Measurements from ENCODE around the gene TIAM1.

The TIAM1 gene

DNA sequence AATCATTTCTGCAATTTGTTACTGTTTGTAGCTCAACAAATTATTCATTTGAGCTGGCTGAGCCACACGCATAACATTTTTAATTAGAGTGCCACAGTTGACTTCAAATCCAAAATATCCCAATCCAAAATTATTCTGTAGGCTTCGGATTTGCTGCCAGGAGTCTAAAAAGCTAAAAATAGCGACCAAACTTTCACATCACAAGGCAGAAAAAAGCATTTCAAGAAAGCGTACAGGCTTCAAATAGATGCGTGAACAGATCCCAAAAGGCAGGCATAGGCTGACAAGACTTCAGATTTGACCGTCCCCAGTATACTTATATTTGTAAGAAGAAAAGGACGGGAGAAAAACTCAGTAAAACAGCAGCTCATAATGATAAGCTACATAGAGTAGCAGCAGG lies 24.3 kb upstream of the TIAM1 start:
- H3K27ac ChIP-seq (ENCODE audit: low read length) = no peak overlapping the region
- no peaks in the 10 kb centered on the region for H3K9me3 ChIP-seq (ENCODE audit: insufficient read depth, low read length)
- TF ChIP-seq, protein P1, sequence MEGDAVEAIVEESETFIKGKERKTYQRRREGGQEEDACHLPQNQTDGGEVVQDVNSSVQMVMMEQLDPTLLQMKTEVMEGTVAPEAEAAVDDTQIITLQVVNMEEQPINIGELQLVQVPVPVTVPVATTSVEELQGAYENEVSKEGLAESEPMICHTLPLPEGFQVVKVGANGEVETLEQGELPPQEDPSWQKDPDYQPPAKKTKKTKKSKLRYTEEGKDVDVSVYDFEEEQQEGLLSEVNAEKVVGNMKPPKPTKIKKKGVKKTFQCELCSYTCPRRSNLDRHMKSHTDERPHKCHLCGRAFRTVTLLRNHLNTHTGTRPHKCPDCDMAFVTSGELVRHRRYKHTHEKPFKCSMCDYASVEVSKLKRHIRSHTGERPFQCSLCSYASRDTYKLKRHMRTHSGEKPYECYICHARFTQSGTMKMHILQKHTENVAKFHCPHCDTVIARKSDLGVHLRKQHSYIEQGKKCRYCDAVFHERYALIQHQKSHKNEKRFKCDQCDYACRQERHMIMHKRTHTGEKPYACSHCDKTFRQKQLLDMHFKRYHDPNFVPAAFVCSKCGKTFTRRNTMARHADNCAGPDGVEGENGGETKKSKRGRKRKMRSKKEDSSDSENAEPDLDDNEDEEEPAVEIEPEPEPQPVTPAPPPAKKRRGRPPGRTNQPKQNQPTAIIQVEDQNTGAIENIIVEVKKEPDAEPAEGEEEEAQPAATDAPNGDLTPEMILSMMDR (IDR thresholded peaks at IDR 0.05; ENCODE audit: low read depth, low read length) = no peak
- TF ChIP-seq EZH2phosphoT487 (IDR thresholded peaks at IDR 0.05; ENCODE audit: low read depth) = no peak
- no peaks in the 10 kb centered on the region for H4K20me1 ChIP-seq (ENCODE audit: insufficient read depth, low read length)
- no peak overlapping the region for H3K4me2 ChIP-seq (ENCODE audit: low read length)
- H3K36me3 ChIP-seq (replicated peaks; ENCODE audit: low read depth, low read length) = no peaks in the 10 kb centered on the region
- no peaks in the 10 kb centered on the region for H3K27me3 ChIP-seq (ENCODE audit: low read depth, low read length)
- no peak overlapping the region for H2AFZ ChIP-seq (ENCODE audit: low read depth, low read length)
- H3K9ac ChIP-seq (ENCODE audit: low read length) = no peak overlapping the region
- no peaks in the 10 kb centered on the region for H3K79me2 ChIP-seq (ENCODE audit: low read length)
- peaks cover 15% of the 10 kb centered on the region; the same call in 1 of the 2 replicates for H3K4me1 ChIP-seq (ENCODE audit: low read length)
- H3K4me3 ChIP-seq (ENCODE audit: low read length) = no peak overlapping the region

DNA sequence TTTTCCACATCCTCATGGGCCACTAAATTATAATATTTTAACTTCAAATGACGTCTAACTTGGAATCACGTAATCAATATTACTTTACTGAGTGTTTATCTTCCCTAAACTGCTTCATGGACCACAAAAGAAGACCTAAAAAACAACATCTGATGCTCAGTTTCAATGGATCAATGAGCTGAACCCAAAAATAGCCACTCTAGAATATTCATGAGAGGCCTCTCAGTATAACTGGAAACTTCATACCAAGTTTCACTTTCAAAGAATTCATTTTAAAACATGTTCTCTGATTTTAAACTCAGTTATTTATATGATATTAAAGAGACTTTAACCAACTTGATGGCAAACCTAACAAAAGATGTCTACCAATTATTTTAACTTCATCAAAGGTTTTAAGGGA lies 23.7 kb upstream of the TIAM1 start:
- no peak overlapping the region for H3K4me2 ChIP-seq (ENCODE audit: low read length)
- no peak overlapping the region for H2AFZ ChIP-seq (ENCODE audit: low read depth, low read length)
- H3K79me2 ChIP-seq (ENCODE audit: low read length) = no peaks in the 10 kb centered on the region
- H3K4me1 ChIP-seq (ENCODE audit: low read length) = peaks cover 15% of the 10 kb centered on the region; the same call in 1 of the 2 replicates
- H3K27me3 ChIP-seq (ENCODE audit: low read depth, low read length) = no peaks in the 10 kb centered on the region
- no peaks in the 10 kb centered on the region for H3K36me3 ChIP-seq (replicated peaks; ENCODE audit: low read depth, low read length)
- no peaks in the 10 kb centered on the region for H4K20me1 ChIP-seq (ENCODE audit: insufficient read depth, low read length)
- no peak overlapping the region for H3K9ac ChIP-seq (ENCODE audit: low read length)
- no peak overlapping the region for H3K4me3 ChIP-seq (ENCODE audit: low read length)
- no peaks in the 10 kb centered on the region for H3K9me3 ChIP-seq (ENCODE audit: insufficient read depth, low read length)
- TF ChIP-seq, protein P1 (IDR thresholded peaks at IDR 0.05; ENCODE audit: low read depth, low read length) = no peak
- no peak for TF ChIP-seq EZH2phosphoT487 (IDR thresholded peaks at IDR 0.05; ENCODE audit: low read depth)
- H3K27ac ChIP-seq (ENCODE audit: low read length) = no peak overlapping the region

DNA sequence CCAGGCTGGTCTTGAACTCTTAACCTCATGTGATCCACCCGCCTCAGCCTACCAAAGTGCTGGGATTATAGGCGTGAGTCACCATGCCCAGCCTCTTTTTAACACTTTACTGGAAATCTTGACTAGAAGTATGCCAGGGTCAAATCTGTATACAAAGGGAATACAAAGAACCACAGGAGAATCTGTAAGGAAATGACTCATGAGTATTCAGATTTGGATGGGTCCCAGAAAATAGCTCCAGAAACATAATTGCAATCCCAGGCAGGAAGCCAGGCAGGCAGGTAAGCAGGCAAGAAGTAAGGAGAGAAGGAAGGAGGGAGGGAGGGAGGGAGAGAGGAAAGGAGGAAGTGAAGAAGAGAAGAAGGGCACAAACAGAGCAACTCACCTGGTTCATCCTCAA lies 22.8 kb upstream of the TIAM1 start:
- Histone ChIP-seq H3K9me3 (ENCODE audit: insufficient read depth, low read length) (no peaks in the 10 kb centered on the region), H4K20me1 (ENCODE audit: insufficient read depth, low read length) (no peaks in the 10 kb centered on the region), H3K9ac (ENCODE audit: low read length) (no peak overlapping the region), H2AFZ (ENCODE audit: low read depth, low read length) (no peak overlapping the region), H3K4me3 (ENCODE audit: low read length) (no peak overlapping the region), H3K4me2 (ENCODE audit: low read length) (no peak overlapping the region), H3K27ac (ENCODE audit: low read length) (no peak overlapping the region), H3K36me3 (replicated peaks; ENCODE audit: low read depth, low read length) (no peaks in the 10 kb centered on the region), H3K4me1 (ENCODE audit: low read length) (peaks cover 15% of the 10 kb centered on the region; the same call in 1 of the 2 replicates), H3K27me3 (ENCODE audit: low read depth, low read length) (no peaks in the 10 kb centered on the region), H3K79me2 (ENCODE audit: low read length) (no peaks in the 10 kb centered on the region)
- no peak for TF ChIP-seq EZH2phosphoT487 (IDR thresholded peaks at IDR 0.05; ENCODE audit: low read depth)
- TF ChIP-seq, protein P1 (IDR thresholded peaks at IDR 0.05; ENCODE audit: low read depth, low read length) = no peak

DNA sequence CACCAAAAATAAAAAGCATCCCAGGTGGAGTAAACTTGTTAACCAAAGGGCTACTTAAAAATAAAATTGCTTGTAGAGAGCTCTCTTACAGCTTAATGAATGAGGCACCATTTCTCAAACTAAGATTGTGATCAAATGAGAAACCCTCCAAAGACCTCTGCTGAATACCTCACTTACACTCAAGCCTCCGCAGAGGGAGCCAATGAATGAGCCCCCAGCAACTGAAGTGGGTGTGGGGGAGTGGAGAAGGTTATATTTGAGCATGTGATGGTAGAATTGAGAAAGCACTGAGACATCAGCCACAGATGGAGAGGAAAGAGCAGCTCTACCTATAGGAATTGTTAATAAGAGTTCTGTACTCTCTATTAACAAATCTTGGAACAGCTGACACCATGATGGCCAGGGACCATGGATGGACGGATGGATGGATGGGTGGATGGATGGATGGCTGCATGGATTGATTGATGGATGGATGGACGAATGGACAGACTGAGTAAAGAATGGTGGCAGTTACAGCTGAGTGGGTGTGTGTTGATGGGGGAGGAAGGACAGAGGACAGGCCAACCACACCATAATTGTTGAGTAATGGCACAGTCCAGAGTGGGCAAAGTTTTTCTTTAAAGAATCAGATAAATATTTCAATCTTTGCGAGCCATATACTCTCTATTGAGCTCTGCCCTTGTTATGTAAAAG lies 20.3 kb upstream of the TIAM1 start:
- Histone ChIP-seq H3K27ac (ENCODE audit: low read length) (no peak overlapping the region), H3K27me3 (ENCODE audit: low read depth, low read length) (no peaks in the 10 kb centered on the region), H3K9me3 (ENCODE audit: insufficient read depth, low read length) (no peaks in the 10 kb centered on the region), H4K20me1 (ENCODE audit: insufficient read depth, low read length) (no peaks in the 10 kb centered on the region), H3K36me3 (replicated peaks; ENCODE audit: low read depth, low read length) (no peaks in the 10 kb centered on the region), H3K4me1 (ENCODE audit: low read length) (peaks cover 15% of the 10 kb centered on the region; the same call in 1 of the 2 replicates), H3K9ac (ENCODE audit: low read length) (no peak overlapping the region), H3K4me2 (ENCODE audit: low read length) (no peak overlapping the region), H3K79me2 (ENCODE audit: low read length) (no peaks in the 10 kb centered on the region), H3K4me3 (ENCODE audit: low read length) (no peak overlapping the region), H2AFZ (ENCODE audit: low read depth, low read length) (no peak overlapping the region)
- TF ChIP-seq, protein P1 (IDR thresholded peaks at IDR 0.05; ENCODE audit: low read depth, low read length) = no peak
- TF ChIP-seq EZH2phosphoT487 (IDR thresholded peaks at IDR 0.05; ENCODE audit: low read depth) = no peak

All from OCI-LY3 (cell line).